Measurements from ENCODE around the gene CD2. TPM values are rescaled to one million over a fixed set of nuclear protein-coding genes. Genes with fewer than 3 reads are reported as not detected.

CD2 gene
- total RNA-seq, 2 experiments from 2014 or later: not detected

DNA sequence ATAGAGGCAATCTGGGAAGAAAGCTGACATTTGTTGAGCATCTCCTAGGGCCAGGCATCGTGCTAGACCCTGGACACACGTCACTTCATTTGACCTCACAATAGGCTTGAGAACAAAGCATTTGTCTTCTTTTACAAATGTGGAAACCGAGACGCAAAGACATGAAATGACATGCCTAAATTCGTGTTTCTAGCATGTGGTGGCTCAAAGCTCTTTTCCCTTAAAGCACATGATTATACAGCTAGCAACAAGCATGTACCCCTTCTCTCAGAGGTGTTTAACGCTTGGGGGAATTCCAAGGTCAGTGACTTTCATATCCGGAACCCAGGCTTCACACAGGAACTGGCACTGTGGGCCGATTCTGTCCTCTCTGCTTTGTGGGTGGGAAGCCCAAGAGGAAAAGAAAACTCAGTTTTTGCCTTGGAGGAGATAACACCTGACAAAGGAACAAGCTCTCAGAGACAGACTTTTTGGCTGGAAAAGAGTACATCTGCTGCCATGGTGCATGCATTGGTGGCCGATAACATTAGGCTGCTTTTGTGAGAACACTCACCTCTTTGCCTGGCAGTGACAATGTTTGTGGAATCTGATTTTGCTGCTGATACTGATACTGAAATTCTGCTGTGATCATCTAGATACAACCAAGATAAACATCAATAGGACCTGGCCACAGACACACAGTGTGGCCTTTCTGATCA lies 15.4 kb upstream of the CD2 start:
- Histone ChIP-seq H4K20me1 (ENCODE audit: insufficient read depth, low read length) (no peaks in the 10 kb centered on the region), H3K4me3 (ENCODE audit: low read depth, low read length, poor library complexity, severe bottlenecking) (no peak overlapping the region), H2AFZ (ENCODE audit: low read length) (peak overlapping the region; percentile 72), H3K4me1 (ENCODE audit: insufficient read depth, low read length, poor library complexity, severe bottlenecking) (peaks cover 31% of the 10 kb centered on the region), H3K79me2 (ENCODE audit: insufficient read depth, low read depth, low read length) (no peaks in the 10 kb centered on the region), H3K9me2 (ENCODE audit: insufficient read depth, low read length) (no peaks in the 10 kb centered on the region), H3K4me2 (ENCODE audit: low read length) (peak overlapping the region; percentile 14), H3K36me3 (ENCODE audit: insufficient read depth, low read length) (no peaks in the 10 kb centered on the region), H3K9me3 (ENCODE audit: low read length) (peaks cover 11% of the 10 kb centered on the region), H3K27ac (ENCODE audit: low read depth, low read length, poor library complexity, severe bottlenecking) (peak overlapping the region; percentile 19)
- POLR2A ChIA-PET: interaction anchor here (1.2 kb wide), 1 partner anchor 13 kb away, joined by 3 read pairs; no protein-coding TSS in a partner anchor
- CTCF ChIA-PET (ENCODE audit: unreplicated experiment): interaction anchor here (2.2 kb wide), 1 partner anchor 79 kb away, joined by 8 read pairs; no protein-coding TSS in a partner anchor
- DNase-seq (ENCODE audit: low spot score): peak; percentile 23
- no peak for TF ChIP-seq EZH2phosphoT487 (IDR thresholded peaks at IDR 0.05; ENCODE audit: borderline replicate concordance, low read depth, low read length)
- TF ChIP-seq, protein P1, sequence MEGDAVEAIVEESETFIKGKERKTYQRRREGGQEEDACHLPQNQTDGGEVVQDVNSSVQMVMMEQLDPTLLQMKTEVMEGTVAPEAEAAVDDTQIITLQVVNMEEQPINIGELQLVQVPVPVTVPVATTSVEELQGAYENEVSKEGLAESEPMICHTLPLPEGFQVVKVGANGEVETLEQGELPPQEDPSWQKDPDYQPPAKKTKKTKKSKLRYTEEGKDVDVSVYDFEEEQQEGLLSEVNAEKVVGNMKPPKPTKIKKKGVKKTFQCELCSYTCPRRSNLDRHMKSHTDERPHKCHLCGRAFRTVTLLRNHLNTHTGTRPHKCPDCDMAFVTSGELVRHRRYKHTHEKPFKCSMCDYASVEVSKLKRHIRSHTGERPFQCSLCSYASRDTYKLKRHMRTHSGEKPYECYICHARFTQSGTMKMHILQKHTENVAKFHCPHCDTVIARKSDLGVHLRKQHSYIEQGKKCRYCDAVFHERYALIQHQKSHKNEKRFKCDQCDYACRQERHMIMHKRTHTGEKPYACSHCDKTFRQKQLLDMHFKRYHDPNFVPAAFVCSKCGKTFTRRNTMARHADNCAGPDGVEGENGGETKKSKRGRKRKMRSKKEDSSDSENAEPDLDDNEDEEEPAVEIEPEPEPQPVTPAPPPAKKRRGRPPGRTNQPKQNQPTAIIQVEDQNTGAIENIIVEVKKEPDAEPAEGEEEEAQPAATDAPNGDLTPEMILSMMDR (conservative IDR thresholded peaks at IDR 0.05; ENCODE audit: low read length): no peak
- intact Hi-C loops (cut with micrococcal nuclease; ENCODE audit: unreplicated experiment): no loop called here
- BruUV-seq (replicated peaks): no TSS peak

DNA sequence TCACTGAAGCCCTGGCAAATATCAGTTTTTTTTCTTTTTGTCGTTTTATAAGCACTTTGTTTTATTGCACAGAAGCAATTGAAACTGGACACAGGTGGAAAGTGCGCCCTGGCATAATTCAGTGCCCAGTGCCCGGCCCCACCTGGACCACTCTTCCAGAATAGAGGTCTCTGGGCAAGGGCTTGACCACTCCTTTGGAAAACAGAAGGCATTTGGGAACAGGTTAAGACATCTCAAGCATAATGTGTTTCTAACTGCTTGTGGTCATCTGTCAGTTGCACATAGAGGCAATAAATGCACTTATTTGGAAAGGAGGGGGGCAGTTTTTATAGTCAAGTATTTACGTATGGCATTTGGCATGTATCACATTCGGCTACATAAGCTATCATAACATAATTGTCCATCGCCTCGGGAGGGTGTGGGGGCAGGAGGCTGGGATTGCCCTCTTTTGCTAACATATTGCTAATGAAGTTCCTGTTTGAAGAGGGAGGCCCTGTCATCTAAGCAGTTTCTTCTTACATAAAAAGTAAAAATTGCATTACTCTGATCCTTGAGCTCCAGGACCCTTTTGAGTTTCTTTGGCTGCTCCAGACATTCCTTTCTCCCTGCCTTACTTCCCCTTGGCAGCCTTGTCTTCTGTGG lies 14.7 kb upstream of the CD2 start:
- no peaks in the 10 kb centered on the region for H3K9me2 ChIP-seq (ENCODE audit: insufficient read depth, low read length)
- H3K36me3 ChIP-seq (ENCODE audit: insufficient read depth, low read length): no peaks in the 10 kb centered on the region
- peak overlapping the region; percentile 19 for H3K27ac ChIP-seq (ENCODE audit: low read depth, low read length, poor library complexity, severe bottlenecking)
- peak overlapping the region; percentile 72; the same call in 1 of the 2 replicates for H2AFZ ChIP-seq (ENCODE audit: low read length)
- intact Hi-C loops (cut with micrococcal nuclease; ENCODE audit: unreplicated experiment): no loop called here
- no TSS peak for BruUV-seq (replicated peaks)
- H3K9me3 ChIP-seq (ENCODE audit: low read length): peaks cover 18% of the 10 kb centered on the region
- H3K4me2 ChIP-seq (ENCODE audit: low read length): no peak overlapping the region
- H3K4me3 ChIP-seq (ENCODE audit: low read depth, low read length, poor library complexity, severe bottlenecking): no peak overlapping the region
- ChIA-PET CTCF (ENCODE audit: unreplicated experiment) (no interaction called here), POLR2A (interaction anchor here (0.5 to 1.2 kb wide), 2 partner anchors 12 to 20 kb away, joined by 3 read pairs; no protein-coding TSS in a partner anchor)
- peaks cover 31% of the 10 kb centered on the region for H3K4me1 ChIP-seq (ENCODE audit: insufficient read depth, low read length, poor library complexity, severe bottlenecking)
- no peaks in the 10 kb centered on the region for H4K20me1 ChIP-seq (ENCODE audit: insufficient read depth, low read length)
- H3K79me2 ChIP-seq (ENCODE audit: insufficient read depth, low read depth, low read length): no peaks in the 10 kb centered on the region
- TF ChIP-seq EZH2phosphoT487 (IDR thresholded peaks at IDR 0.05; ENCODE audit: borderline replicate concordance, low read depth, low read length): no peak
- TF ChIP-seq, protein P1 (conservative IDR thresholded peaks at IDR 0.05; ENCODE audit: low read length): no peak
- no peak for DNase-seq (ENCODE audit: low spot score)
